Vagina (tissue), 2 donors: Measurements from ENCODE around the gene TXNL4B.

ENCODE experiments used
- POLR2A ChIP-seq, 2 donors: fragments of 450-650 bp; IDR thresholded peaks; one replicate each; pipeline ENCODE4 v1.6.1; 2017; ENCODE audit warnings: antibody characterized with exemption in 2 of 2, mild to moderate bottlenecking in 2 of 2, moderate library complexity in 2 of 2
- TF ChIP-seq, protein P1 (sequence below), 3 experiments: fragments of 450-650 bp in 2 of 3; fragments of 200-600 bp in 1 of 3; sonication (generic) in 1 of 3; IDR thresholded peaks; one replicate each; pipeline ENCODE4 v1.5.1; 2017 to 2019; ENCODE audit warnings: antibody characterized with exemption in 3 of 3, mild to moderate bottlenecking in 2 of 3, moderate library complexity in 2 of 3

DNA sequence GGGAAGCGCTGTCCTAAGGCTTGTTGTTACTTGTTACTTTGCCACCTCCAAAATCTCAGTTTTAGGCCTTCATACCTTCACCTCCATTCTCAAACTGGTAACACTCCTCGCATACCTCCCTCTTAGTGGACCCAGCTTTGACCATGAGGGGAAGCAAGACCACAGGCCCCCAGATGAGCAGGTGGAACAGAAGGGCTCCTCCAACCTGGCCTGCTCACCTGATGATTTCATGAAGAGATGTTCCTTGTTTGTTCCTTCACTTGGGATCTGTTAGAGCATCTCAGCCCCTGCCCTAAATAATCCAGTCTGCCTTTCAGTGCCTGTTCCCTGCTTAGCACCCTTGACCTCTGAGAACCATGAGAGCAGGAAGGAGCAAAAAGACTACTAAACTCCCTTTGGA lies 28.9 kb upstream of the TXNL4B start:
- TF ChIP-seq, protein P1, sequence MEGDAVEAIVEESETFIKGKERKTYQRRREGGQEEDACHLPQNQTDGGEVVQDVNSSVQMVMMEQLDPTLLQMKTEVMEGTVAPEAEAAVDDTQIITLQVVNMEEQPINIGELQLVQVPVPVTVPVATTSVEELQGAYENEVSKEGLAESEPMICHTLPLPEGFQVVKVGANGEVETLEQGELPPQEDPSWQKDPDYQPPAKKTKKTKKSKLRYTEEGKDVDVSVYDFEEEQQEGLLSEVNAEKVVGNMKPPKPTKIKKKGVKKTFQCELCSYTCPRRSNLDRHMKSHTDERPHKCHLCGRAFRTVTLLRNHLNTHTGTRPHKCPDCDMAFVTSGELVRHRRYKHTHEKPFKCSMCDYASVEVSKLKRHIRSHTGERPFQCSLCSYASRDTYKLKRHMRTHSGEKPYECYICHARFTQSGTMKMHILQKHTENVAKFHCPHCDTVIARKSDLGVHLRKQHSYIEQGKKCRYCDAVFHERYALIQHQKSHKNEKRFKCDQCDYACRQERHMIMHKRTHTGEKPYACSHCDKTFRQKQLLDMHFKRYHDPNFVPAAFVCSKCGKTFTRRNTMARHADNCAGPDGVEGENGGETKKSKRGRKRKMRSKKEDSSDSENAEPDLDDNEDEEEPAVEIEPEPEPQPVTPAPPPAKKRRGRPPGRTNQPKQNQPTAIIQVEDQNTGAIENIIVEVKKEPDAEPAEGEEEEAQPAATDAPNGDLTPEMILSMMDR (IDR thresholded peaks at IDR 0.05), result no peak
- no peak for TF ChIP-seq POLR2A (IDR thresholded peaks at IDR 0.05)
